SK-N-SH (cell line): ENCODE data around the gene GRIP2. TPM values are rescaled to one million over a fixed set of nuclear protein-coding genes. Genes with fewer than 3 reads are reported as not detected.

ENCODE experiments used
- CTCF ChIA-PET: fragments of 300-600, 350-600 bp; formaldehyde crosslinking; extraction: SDS; loops from one replicate; lab custom pipeline; 2021; lab: Yijun Ruan, JAX
- POLR2A ChIA-PET: fragments of 350-600 bp; sonication (Branson Sonifier 250); formaldehyde crosslinking; extraction: SDS; loops from one replicate; lab custom pipeline; 2020; ENCODE audit warnings: antibody characterized with exemption, inconsistent platforms; lab: Yijun Ruan, JAX
- DNase-seq: peaks from one replicate; pipeline ENCODE4 v3.0.0; 2012
- H2AFZ ChIP-seq: fragments of 200-600 bp; sonication (generic); 2 replicates; pipeline ENCODE4 v1.8.1; 2016; ENCODE audit warnings: antibody characterized with exemption, mild to moderate bottlenecking, low read depth
- H3F3A ChIP-seq: fragments of 200-600 bp; sonication (generic); replicated peaks from 2 replicates; pipeline ENCODE3; 2016; ENCODE audit warnings: antibody characterized with exemption, mild to moderate bottlenecking; ENCODE audit not compliant: insufficient read depth
- H3K27ac ChIP-seq, 2 experiments: fragments of 200-500 bp in 1 of 2; fragments of 200-600 bp in 1 of 2; sonication (Bioruptor generic) in 1 of 2; sonication (generic), shearing (Covaris generic) in 1 of 2; 2 replicates each; pipeline versions ENCODE4 v1.5.1 to v1.6.1; 2014 to 2016; ENCODE audit warnings: low read depth in 2 of 2, inconsistent platforms in 1 of 2, low read length in 1 of 2, mild to moderate bottlenecking in 1 of 2, mixed read lengths in 1 of 2
- H3K27me3 ChIP-seq: fragments of 200-600 bp; sonication (generic), shearing (Covaris generic); 2 replicates; pipeline ENCODE4 v1.6.1; 2016; ENCODE audit warnings: mixed run types; ENCODE audit not compliant: insufficient read depth
- H3K36me3 ChIP-seq, 2 experiments: fragments of 200-500 bp in 1 of 2; fragments of 200-600 bp in 1 of 2; sonication (Bioruptor generic) in 1 of 2; sonication (generic) in 1 of 2; replicated peaks in 1 of 2; 2 replicates each; pipeline versions ENCODE3 to v1.5.1; 2014 to 2016; ENCODE audit warnings: low read length in 1 of 2, mild to moderate bottlenecking in 1 of 2; ENCODE audit not compliant: insufficient read depth in 2 of 2, control insufficient read depth in 1 of 2
- H3K4me1 ChIP-seq, 2 experiments: fragments of 200-500 bp in 1 of 2; fragments of 200-600 bp in 1 of 2; sonication (Bioruptor generic) in 1 of 2; sonication (generic), shearing (Covaris generic) in 1 of 2; 2 replicates each; pipeline versions ENCODE4 v1.5.1 to v1.6.1; 2014 to 2016; ENCODE audit warnings: low read depth in 1 of 2, low read length in 1 of 2, mixed run types in 1 of 2; ENCODE audit not compliant: insufficient read depth in 2 of 2, control insufficient read depth in 1 of 2
- H3K4me2 ChIP-seq: fragments of 200-600 bp; sonication (generic), shearing (Covaris generic); 2 replicates; pipeline ENCODE4 v1.6.1; 2017; ENCODE audit warnings: mixed run types
- H3K4me3 ChIP-seq, 2 experiments: fragments of 200-500 bp in 1 of 2; fragments of 200-600 bp in 1 of 2; sonication (Bioruptor generic) in 1 of 2; sonication (generic), shearing (Covaris generic) in 1 of 2; 2 replicates each; pipeline versions ENCODE4 v1.5.1 to v1.8.1; 2014 to 2016; ENCODE audit warnings: low read depth in 2 of 2, inconsistent platforms in 1 of 2, low read length in 1 of 2, mild to moderate bottlenecking in 1 of 2, mixed read lengths in 1 of 2, moderate library complexity in 1 of 2
- H3K79me2 ChIP-seq: fragments of 200-600 bp; sonication (generic); 2 replicates; pipeline ENCODE4 v1.8.1; 2017; ENCODE audit warnings: mild to moderate bottlenecking; ENCODE audit not compliant: insufficient read depth
- H3K9ac ChIP-seq: fragments of 200-600 bp; sonication (generic); 2 replicates; pipeline ENCODE4 v1.6.1; 2017; ENCODE audit warnings: mixed run types
- H3K9me2 ChIP-seq: fragments of 200-600 bp; sonication (generic); 2 replicates; pipeline ENCODE4 v1.6.1; 2017; ENCODE audit warnings: mixed run types
- H3K9me3 ChIP-seq: fragments of 200-600 bp; sonication (generic); 2 replicates; pipeline ENCODE4 v1.6.1; 2017; ENCODE audit warnings: mixed run types, mild to moderate bottlenecking, moderate library complexity
- H4K20me1 ChIP-seq: fragments of 200-600 bp; sonication (generic); 2 replicates; pipeline ENCODE4 v1.6.1; 2017; ENCODE audit warnings: mild to moderate bottlenecking, mixed run types; ENCODE audit not compliant: insufficient read depth
- CTCF ChIP-seq: fragments of 200-600 bp; sonication (generic); IDR thresholded peaks from 2 replicates; pipeline ENCODE4 v1.6.1; 2017; ENCODE audit warnings: antibody characterized with exemption, mild to moderate bottlenecking, moderate library complexity
- ELF1 ChIP-seq: IDR thresholded peaks from 2 replicates; pipeline ENCODE4 v1.4.0; 2012
- EZH2phosphoT487 ChIP-seq: fragments of 200-600 bp; sonication (generic); IDR thresholded peaks from 2 replicates; pipeline ENCODE4 v1.6.1; 2017; ENCODE audit warnings: low read depth, mixed run types, mild to moderate bottlenecking, antibody characterized with exemption, moderate library complexity, borderline replicate concordance
- FOSL2 ChIP-seq: IDR thresholded peaks from 2 replicates; pipeline ENCODE4 v1.4.0; 2012; ENCODE audit warnings: low read depth, mild to moderate bottlenecking, moderate library complexity, borderline replicate concordance
- FOXJ3 ChIP-seq: sonication (generic); formaldehyde crosslinking; IDR thresholded peaks from 2 replicates; pipeline ENCODE4 v1.5.1; 2020; ENCODE audit warnings: mild to moderate bottlenecking, missing genetic modification reagents
- JUND ChIP-seq: IDR thresholded peaks from 2 replicates; pipeline ENCODE4 v1.4.0; 2012
- MAX ChIP-seq: IDR thresholded peaks from 2 replicates; pipeline ENCODE4 v1.4.0; 2012; ENCODE audit warnings: low read depth
- MEF2A ChIP-seq: IDR thresholded peaks from 2 replicates; pipeline ENCODE4 v1.4.0; 2012; ENCODE audit warnings: low read depth, borderline replicate concordance
- MXI1 ChIP-seq: IDR thresholded peaks from 2 replicates; pipeline ENCODE4 v1.6.1; 2012; ENCODE audit warnings: mild to moderate bottlenecking, low read depth, low read length, improper control_type of control experiment
- SIN3A ChIP-seq: IDR thresholded peaks from 2 replicates; pipeline ENCODE4 v1.6.1; 2012; ENCODE audit warnings: low read depth, mild to moderate bottlenecking, low read length, moderate library complexity, borderline replicate concordance
- SMC3 ChIP-seq: IDR thresholded peaks from 2 replicates; pipeline ENCODE4 v1.6.1; 2012; ENCODE audit warnings: low read depth, low read length, improper control_type of control experiment
- TCF12 ChIP-seq: IDR thresholded peaks from 2 replicates; pipeline ENCODE4 v1.4.0; 2012
- USF2 ChIP-seq: fragments of 150-350 bp; IDR thresholded peaks from 2 replicates; pipeline ENCODE4 v1.6.1; 2017; ENCODE audit warnings: antibody characterized with exemption, low read length, low read depth, borderline replicate concordance
- ZBTB33 ChIP-seq: IDR thresholded peaks from 2 replicates; pipeline ENCODE4 v1.4.0; 2012; ENCODE audit warnings: low read depth, borderline replicate concordance
- WGBS: methylation state at CpG from one replicate; pipeline ENCODE4 v1.1.6; 2017; ENCODE audit warnings: low lambda C conversion rate; 5-methylcytosine and 5-hydroxymethylcytosine counted together
- polyA plus RNA-seq, 3 experiments: library from polyadenylated mRNA; depleted of rRNA; stranded (reverse); fragments of >200 nt; gene quantifications; 2 replicates each; pipeline ENCODE4 v1.2.3, GENCODE V29; 2012

Gene GRIP2
- polyA plus RNA-seq, 1 of the 3 experiments (the other 2 are of a cell fraction) = 0.15 TPM

- POLR2A ChIA-PET = no interaction called here
- no peak for DNase-seq
Observed at GRCh38 chr3:14525685-14526631, 14.2 kb downstream of the GRIP2 start.

GRCh38 chr3:14524920-14525660 lies 15.1 kb downstream of the GRIP2 start:
- H3K9me3 ChIP-seq = no peaks in the 10 kb centered on the region
- WGBS = 49% methylated on average over 5 of the region's 9 CpGs
- H3K36me3 ChIP-seq = no peaks in the 10 kb centered on the region
- no peak overlapping the region for H3K9ac ChIP-seq
- no peaks in the 10 kb centered on the region for H4K20me1 ChIP-seq
- no peak overlapping the region for H3K27ac ChIP-seq
- no peak overlapping the region for H2AFZ ChIP-seq
- no peak overlapping the region for H3K4me3 ChIP-seq
- ChIA-PET POLR2A (no interaction called here), CTCF (interaction anchor here (1.4 to 4.3 kb wide), 2 partner anchors 16 to 25 kb away, joined by 3 to 22 read pairs; no protein-coding TSS in a partner anchor)
- no peak overlapping the region for H3K4me2 ChIP-seq
- H3K27me3 ChIP-seq = no peaks in the 10 kb centered on the region; the same call in 1 of the 2 replicates
- H3K79me2 ChIP-seq = no peaks in the 10 kb centered on the region
- no peaks in the 10 kb centered on the region for H3K4me1 ChIP-seq
- DNase-seq = no peak
- H3F3A ChIP-seq = no peaks in the 10 kb centered on the region
- no peaks in the 10 kb centered on the region for H3K9me2 ChIP-seq
- no peak for TF ChIP-seq ZBTB33
- TF ChIP-seq TCF12 = no peak
- TF ChIP-seq USF2 = no peak
- TF ChIP-seq FOXJ3 (CRISPR knock-in tag) = no peak
- no peak for TF ChIP-seq MXI1
- no peak for TF ChIP-seq FOSL2
- TF ChIP-seq SMC3 = no peak
- TF ChIP-seq MAX = no peak
- no peak for TF ChIP-seq EZH2phosphoT487
- no peak for TF ChIP-seq SIN3A
- TF ChIP-seq MEF2A = no peak
- no peak for TF ChIP-seq JUND
- TF ChIP-seq ELF1 = no peak

More at GRCh38 chr3:14525685-14526631, 14.2 kb downstream of the GRIP2 start:
- Histone ChIP-seq H3K9me3 (no peaks in the 10 kb centered on the region), H3K27me3 (no peaks in the 10 kb centered on the region; the same call in 1 of the 2 replicates), H3K9ac (no peak overlapping the region), H3K9me2 (no peaks in the 10 kb centered on the region), H4K20me1 (no peaks in the 10 kb centered on the region), H3K36me3 (no peaks in the 10 kb centered on the region), H3K4me2 (no peak overlapping the region), H3F3A (no peaks in the 10 kb centered on the region), H3K27ac (no peak overlapping the region), H3K4me1 (no peaks in the 10 kb centered on the region), H3K4me3 (no peak overlapping the region), H2AFZ (no peak overlapping the region), H3K79me2 (no peaks in the 10 kb centered on the region)
- TF ChIP-seq SIN3A = no peak
- no peak for TF ChIP-seq CTCF
- 66% methylated on average over 11 of the region's 17 CpGs for WGBS
- CTCF ChIA-PET = interaction anchor here (1.4 to 4.3 kb wide), 3 partner anchors 17 to 24 kb away, joined by 3 to 22 read pairs (median 5); no protein-coding TSS in a partner anchor
